Activated gamma-delta T cell treated with Interleukin-2 at 50 U/mL for 16 hours (primary cell): ENCODE data around the gene IDI2.
"Not testable (repeated sequence)": the region's sequence is repeated elsewhere in the genome, so short reads cannot be mapped to it uniquely, and the experiment has no call there.

Source experiments
- DNase-seq: peaks from one replicate; pipeline ENCODE4 v3.0.0-alpha.2; 2020

Gene IDI2

GRCh38 chr10:1045415-1045814 is 19.8 kb upstream of the IDI2 start:
- DNase-seq: no peak

- no peak for DNase-seq
Observed at GRCh38 chr10:1044964-1045363, 19.3 kb upstream of the IDI2 start.

GRCh38 chr10:1044146-1044545 is 18.5 kb upstream of the IDI2 start:
- no peak for DNase-seq

- no peak for DNase-seq
Observed at GRCh38 chr10:1043532-1043995, 17.9 kb upstream of the IDI2 start.

GRCh38 chr10:1041514-1041913 is 15.9 kb upstream of the IDI2 start:
- no peak for DNase-seq

- DNase-seq: no peak
Observed at GRCh38 chr10:1040133-1040532, 14.5 kb upstream of the IDI2 start.

GRCh38 chr10:1038769-1039168 is 13.1 kb upstream of the IDI2 start:
- DNase-seq: not testable (repeated sequence)

- DNase-seq: no peak
Observed at GRCh38 chr10:1037098-1037497, 11.4 kb upstream of the IDI2 start.

GRCh38 chr10:1036341-1036791 is 10.7 kb upstream of the IDI2 start:
- no peak for DNase-seq

- DNase-seq: no peak
Observed at GRCh38 chr10:1035201-1035600, 9.5 kb upstream of the IDI2 start.

- no peak for DNase-seq
Observed at GRCh38 chr10:1034758-1035157, 9.1 kb upstream of the IDI2 start.

- DNase-seq: no peak
Observed at GRCh38 chr10:1033601-1034000, 7.9 kb upstream of the IDI2 start.

- DNase-seq: no peak
Observed at GRCh38 chr10:1029838-1030237, 4.2 kb upstream of the IDI2 start.

- no peak for DNase-seq
Observed at GRCh38 chr10:1026578-1026977, 919 bp upstream of the IDI2 start.

GRCh38 chr10:1024103-1024502 is 1.6 kb downstream of the IDI2 start:
- no peak for DNase-seq

GRCh38 chr10:1022413-1022812 is 3.2 kb downstream of the IDI2 start:
- DNase-seq: no peak

- DNase-seq: no peak
Observed at GRCh38 chr10:1020958-1021357, 4.7 kb downstream of the IDI2 start.

GRCh38 chr10:1020460-1020859 is 5.2 kb downstream of the IDI2 start:
- DNase-seq: no peak

GRCh38 chr10:1019362-1019761 is 6.3 kb downstream of the IDI2 start:
- no peak for DNase-seq

GRCh38 chr10:1015688-1016087 is 10.0 kb downstream of the IDI2 start:
- no peak for DNase-seq

- no peak for DNase-seq
Observed at GRCh38 chr10:1011696-1012095, 14.0 kb downstream of the IDI2 start.

GRCh38 chr10:1010703-1011102 is 15.0 kb downstream of the IDI2 start:
- DNase-seq: no peak

- DNase-seq: not testable (repeated sequence)
Observed at GRCh38 chr10:1009947-1010346, 15.7 kb downstream of the IDI2 start.

- no peak for DNase-seq
Observed at GRCh38 chr10:1009071-1009494, 16.6 kb downstream of the IDI2 start.

GRCh38 chr10:1007583-1007982 is 18.1 kb downstream of the IDI2 start:
- no peak for DNase-seq

- no peak for DNase-seq
Observed at GRCh38 chr10:1006573-1006972, 19.1 kb downstream of the IDI2 start.
